H1 (cell line): Measurements from ENCODE around the gene CHAD.

ENCODE experiments used
- CEBPB ChIP-seq: IDR thresholded peaks from 2 replicates; pipeline ENCODE4 v1.6.1; 2012; ENCODE audit warnings: low read depth, low read length
- CTCF ChIP-seq, 3 experiments: IDR thresholded peaks; 1 replicate in 2 of 3; 2 replicates in 1 of 3; pipeline versions ENCODE4 v1.5.1 to v1.6.1; 2011; ENCODE audit warnings: low read length in 3 of 3, mild to moderate bottlenecking in 3 of 3, inconsistent platforms in 2 of 3, low read depth in 1 of 3, moderate library complexity in 1 of 3; ENCODE audit not compliant: insufficient read depth in 1 of 3; ENCODE audit errors: control extremely low read depth in 1 of 3
- EZH2 ChIP-seq: fragments of 200-600 bp; sonication (generic); IDR thresholded peaks from 2 replicates; pipeline ENCODE4 v1.7.1; 2012; ENCODE audit warnings: low read depth, mild to moderate bottlenecking, moderate library complexity, low read length, inconsistent platforms; ENCODE audit not compliant: severe bottlenecking
- JUN ChIP-seq: IDR thresholded peaks from 2 replicates; pipeline ENCODE4 v1.6.1; 2011; ENCODE audit warnings: low read depth, mild to moderate bottlenecking, improper control_type of control experiment, low read length
- SP1 ChIP-seq: IDR thresholded peaks from 2 replicates; pipeline ENCODE4 v1.6.1; 2011; ENCODE audit warnings: low read depth, low read length
- TF ChIP-seq, protein P1 (sequence below): IDR thresholded peaks from 2 replicates; pipeline ENCODE4 v1.6.1; 2012; ENCODE audit warnings: inconsistent platforms

DNA sequence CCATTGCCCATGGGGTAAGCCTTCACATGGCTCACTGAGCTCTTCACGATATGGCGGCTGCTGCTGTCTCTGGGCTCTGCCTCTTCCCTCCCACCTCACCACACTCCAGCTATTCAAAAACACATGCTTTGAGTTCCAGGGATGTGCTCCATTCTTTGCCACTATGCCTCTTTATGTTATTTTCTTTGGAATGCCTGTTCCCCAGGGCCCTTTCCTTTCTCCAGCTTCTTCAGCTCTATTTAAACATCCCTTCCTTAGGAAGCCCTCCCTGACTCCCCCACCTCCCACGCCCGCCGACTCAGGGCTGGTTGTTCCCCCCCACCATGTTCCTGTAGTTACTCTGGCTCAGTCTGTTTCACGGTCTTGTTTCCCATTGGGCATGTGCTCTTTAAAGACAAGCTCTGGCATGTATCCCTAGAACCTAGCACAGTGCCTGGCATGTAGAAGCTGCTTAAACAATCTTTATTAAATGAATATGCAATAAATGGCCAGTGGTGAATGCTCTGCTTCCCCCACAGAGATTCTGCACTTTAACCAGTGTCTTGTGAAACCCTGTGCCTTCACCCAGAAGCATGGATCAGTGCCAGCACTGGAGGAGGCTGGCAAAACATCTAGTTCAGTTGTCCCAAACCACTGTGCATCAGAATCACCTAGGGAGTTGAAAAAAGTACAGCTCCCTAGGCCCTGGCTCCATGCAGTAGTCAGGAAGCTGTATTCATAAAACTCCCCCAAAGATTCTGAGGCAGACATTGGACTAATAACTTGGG, 46.4 kb upstream of the CHAD start:
- TF ChIP-seq EZH2 (no peak), JUN (no peak), CTCF (IDR thresholded peaks at IDR 0.05; ENCODE audit: control extremely low read depth in 1 of 3, insufficient read depth in 1 of 3, low read depth in 1 of 3, low read length in 3 of 3) (no peak), CEBPB (no peak), SP1 (no peak)
- TF ChIP-seq, protein P1, sequence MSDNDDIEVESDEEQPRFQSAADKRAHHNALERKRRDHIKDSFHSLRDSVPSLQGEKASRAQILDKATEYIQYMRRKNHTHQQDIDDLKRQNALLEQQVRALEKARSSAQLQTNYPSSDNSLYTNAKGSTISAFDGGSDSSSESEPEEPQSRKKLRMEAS, result peak; percentile 76
